HepG2 (cell line): ENCODE results near the gene WDR31. TPM values are rescaled to one million over a fixed set of nuclear protein-coding genes. Genes with fewer than 3 reads are reported as not detected.

Experiments used
- ATAC-seq: fragments of 200-7000 bp; cut with Tn5 transposase; 3 replicates; pipeline ENCODE4 v1.9.1; 2020; ENCODE audit warnings: mild to moderate bottlenecking, moderate library complexity
- BruUV-seq: library from RNA; stranded (reverse); fragments of 400-500 nt; replicated peaks from 2 replicates; lab custom pipeline; 2021; lab: Mats Ljungman, UMichigan
- CTCF ChIA-PET: fragments of 300-600 bp; formaldehyde crosslinking; extraction: SDS; loops from one replicate; lab custom pipeline; 2021; ENCODE audit warnings: low total read pairs, inconsistent platforms, low intra/inter-chr PET ratio; lab: Yijun Ruan, JAX
- POLR2A ChIA-PET: fragments of 350-600 bp; sonication (Branson Sonifier 250); formaldehyde crosslinking; loops from one replicate; lab custom pipeline; 2020; ENCODE audit warnings: antibody characterized with exemption, inconsistent platforms; lab: Yijun Ruan, JAX
- DNase-seq: peaks from one replicate; pipeline ENCODE4 v3.0.0-alpha.2; 2015; ENCODE audit warnings: low spot score
- FAIRE-seq: peaks from 3 replicates; lab custom pipeline; 2011; peaks lifted over from hg19 to GRCh38; lab: Jason Lieb, UNC
- H2AFZ ChIP-seq: one replicate; pipeline ENCODE4 v1.6.1; 2011; ENCODE audit warnings: low read length, inconsistent platforms
- H3K27ac ChIP-seq: fragments of 300-600 bp; 3 replicates; pipeline ENCODE4 v1.8.0; 2011; ENCODE audit warnings: mixed run types, mild to moderate bottlenecking, mixed read lengths, low read length, inconsistent platforms; ENCODE audit not compliant: insufficient read depth; ENCODE audit errors: extremely low read length
- H3K27me3 ChIP-seq, 2 experiments: fragments of 200-600 bp in 1 of 2; 2 replicates in 1 of 2; 3 replicates in 1 of 2; pipeline versions ENCODE4 v1.6.0 to v1.8.0; 2011; ENCODE audit warnings: low read length in 2 of 2, mild to moderate bottlenecking in 2 of 2, moderate library complexity in 2 of 2, inconsistent platforms in 1 of 2; ENCODE audit not compliant: insufficient read depth in 2 of 2, control insufficient read depth in 1 of 2
- H3K36me3 ChIP-seq, 2 experiments: fragments of 200-600 bp in 1 of 2; replicated peaks in 1 of 2; 2 replicates in 1 of 2; 3 replicates in 1 of 2; pipeline versions ENCODE4 v1.5.1 to v1.8.0; 2011; ENCODE audit warnings: low read length in 2 of 2, inconsistent platforms in 1 of 2; ENCODE audit not compliant: insufficient read depth in 2 of 2, control insufficient read depth in 1 of 2
- H3K4me1 ChIP-seq: 2 replicates; pipeline ENCODE4 v1.5.1; 2012; ENCODE audit warnings: low read length, inconsistent platforms; ENCODE audit not compliant: insufficient read depth
- H3K4me2 ChIP-seq: 2 replicates; pipeline ENCODE4 v1.6.0; 2011; ENCODE audit warnings: low read depth, low read length, inconsistent platforms
- H3K4me3 ChIP-seq, 3 experiments: fragments of 200-600 bp in 1 of 3; sonication (generic), shearing (Covaris generic) in 1 of 3; replicated peaks in 1 of 3; 2 replicates each; pipeline ENCODE4 v1.5.1; 2011 to 2016; ENCODE audit warnings: low read length in 3 of 3, inconsistent platforms in 2 of 3, low read depth in 2 of 3, mild to moderate bottlenecking in 2 of 3, control low read depth in 1 of 3, mixed read lengths in 1 of 3; ENCODE audit not compliant: insufficient read depth in 1 of 3
- H3K79me2 ChIP-seq: one replicate; pipeline ENCODE4 v1.6.1; 2011; ENCODE audit warnings: low read length, inconsistent platforms; ENCODE audit not compliant: insufficient read depth
- H3K9ac ChIP-seq: 2 replicates; pipeline ENCODE4 v1.6.0; 2011; ENCODE audit warnings: mild to moderate bottlenecking, low read depth, low read length, inconsistent platforms; ENCODE audit not compliant: insufficient read depth
- H3K9me3 ChIP-seq: 2 replicates; pipeline ENCODE4 v1.5.1; 2012; ENCODE audit warnings: mild to moderate bottlenecking, low read length
- H4K20me1 ChIP-seq: 2 replicates; pipeline ENCODE4 v1.6.0; 2011; ENCODE audit warnings: inconsistent platforms, mild to moderate bottlenecking, low read length, moderate library complexity; ENCODE audit not compliant: insufficient read depth
- BHLHE40 ChIP-seq: IDR thresholded peaks from 2 replicates; pipeline ENCODE4 v1.6.1; 2011; ENCODE audit warnings: low read length, improper control_type of control experiment
- CHD2 ChIP-seq: IDR thresholded peaks from 2 replicates; pipeline ENCODE4 v1.6.1; 2011; ENCODE audit warnings: low read depth, low read length, improper control_type of control experiment
- REL ChIP-seq: sonication (generic); formaldehyde crosslinking; conservative IDR thresholded peaks from 2 replicates; pipeline ENCODE4 v1.8.0; 2022; ENCODE audit warnings: mild to moderate bottlenecking, missing genetic modification reagents, moderate library complexity
- ZNF10 ChIP-seq: sonication (generic); formaldehyde crosslinking; IDR thresholded peaks from 2 replicates; pipeline ENCODE4 v1.4.0; 2020; ENCODE audit warnings: mild to moderate bottlenecking, low read depth, missing genetic modification reagents, borderline replicate concordance
- ZNF562 ChIP-seq: sonication (generic); formaldehyde crosslinking; IDR thresholded peaks from 2 replicates; pipeline ENCODE4 v1.8.0; 2022; ENCODE audit warnings: missing genetic modification reagents, borderline replicate concordance
- ZNF605 ChIP-seq: sonication (generic); formaldehyde crosslinking; IDR thresholded peaks from 2 replicates; pipeline ENCODE4 v1.8.0; 2022; ENCODE audit warnings: mild to moderate bottlenecking, missing genetic modification reagents
- ZNF670 ChIP-seq: sonication (generic); formaldehyde crosslinking; IDR thresholded peaks from 2 replicates; pipeline ENCODE4 v1.8.0; 2022; ENCODE audit warnings: mild to moderate bottlenecking, missing genetic modification reagents, borderline replicate concordance
- ZNF724P ChIP-seq: sonication (generic); formaldehyde crosslinking; IDR thresholded peaks from 2 replicates; pipeline ENCODE4 v1.8.0; 2022; ENCODE audit warnings: missing genetic modification reagents, borderline replicate concordance
- ZSCAN25 ChIP-seq: sonication (generic); formaldehyde crosslinking; IDR thresholded peaks from 2 replicates; pipeline ENCODE4 v1.8.0; 2022; ENCODE audit warnings: mild to moderate bottlenecking, missing genetic modification reagents
- WGBS: methylation state at CpG from one replicate; pipeline ENCODE4 v1.1.6; 2017; ENCODE audit warnings: low lambda C conversion rate; 5-methylcytosine and 5-hydroxymethylcytosine counted together
- in situ Hi-C: cut with HindIII; loops from 2 replicates; pipeline ENCODE4 v1.10.0; 2017; ENCODE audit warnings: low pct_unique_long_range_greater_than_20kb; ENCODE audit not compliant: extremely low pct_ligation_motif_present
- intact Hi-C: fragments of 100-400 bp; cut with micrococcal nuclease; formaldehyde crosslinking; loops from one replicate; pipeline ENCODE4 v1.10.0; 2022; ENCODE audit not compliant: unreplicated experiment
- polyA plus RNA-seq, 8 experiments: library from polyadenylated mRNA; depleted of rRNA in 3 of 8; stranded (reverse) in 7 of 8; unstranded in 1 of 8; fragments of >200 nt; fragmentation: Illumina TruSeq in 4 of 8; extraction: Trizol in 4 of 8; gene quantifications; 2 replicates each; pipeline versions ENCODE4 v1.2.1 to v1.2.3, GENCODE V29; 2011 to 2016; ENCODE audit warnings: low read depth in 4 of 8, missing spikeins in 1 of 8, mixed read lengths in 1 of 8; ENCODE audit not compliant: insufficient read depth in 1 of 8
- total RNA-seq, 5 experiments: library from RNA; depleted of rRNA; stranded (reverse); fragments of >200 nt; fragmentation: Illumina TruSeq; extraction: Trizol; gene quantifications; 2 replicates each; pipeline ENCODE4 v1.2.3, GENCODE V29; 2016; ENCODE audit warnings: low read depth in 1 of 5
- TF ChIP-seq, protein P1 (sequence below), 2 experiments: fragments of 450-650 bp in 1 of 2; sonication (generic) in 1 of 2; formaldehyde crosslinking; IDR thresholded peaks; 2 replicates each; pipeline versions ENCODE4 v1.5.0 to v1.8.0; 2020 to 2022; ENCODE audit warnings: mild to moderate bottlenecking in 1 of 2, missing genetic modification reagents in 1 of 2

The WDR31 gene
- total and polyA plus RNA-seq, 2 of the 13 experiments (the other 11 are each of a cell fraction or from before 2014, with no cell fraction given): 0.33 to 1.7 TPM

DNA sequence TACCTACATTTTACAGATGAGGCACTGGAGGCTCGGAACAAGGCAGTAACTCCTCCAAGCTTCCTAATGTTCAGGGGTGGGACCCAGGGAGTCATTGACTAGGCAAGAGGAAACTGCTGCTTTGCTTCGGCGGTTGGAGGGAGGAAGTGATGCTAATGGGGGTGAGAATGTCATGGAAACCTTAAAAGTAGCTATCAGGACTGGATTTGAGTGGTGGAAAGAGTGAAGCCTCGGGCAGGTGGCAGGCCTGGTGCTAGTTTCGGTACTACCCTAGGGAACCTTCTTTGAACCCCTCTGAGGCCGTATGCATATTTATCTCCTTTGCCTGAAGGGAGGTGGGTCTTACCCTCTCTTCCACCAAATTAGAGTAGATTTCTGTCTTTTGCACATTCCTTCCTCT is 10.9 kb upstream of the WDR31 start:
- DNase-seq: no peak
- Histone ChIP-seq H3K9me3 (no peaks in the 10 kb centered on the region), H3K4me1 (peaks cover 35% of the 10 kb centered on the region), H2AFZ (no peak overlapping the region), H3K79me2 (no peaks in the 10 kb centered on the region), H3K4me2 (no peak overlapping the region), H4K20me1 (no peaks in the 10 kb centered on the region), H3K4me3 (no peak overlapping the region), H3K27me3 (peaks cover 0 to 32% of the 10 kb centered on the region in 2 experiments; a peak in 3 of 5 replicates), H3K36me3 (no peaks in the 10 kb centered on the region), H3K27ac (no peak overlapping the region), H3K9ac (no peak overlapping the region)
- no TSS peak for BruUV-seq
- intact Hi-C loops: no loop called here
- WGBS: 50% methylated on average over 6 of the region's 6 CpGs
- in situ Hi-C loops: loop anchor here (5.0 kb wide), 1 partner anchor 51 kb away; the partner anchor contains the start of gene ALAD
- TF ChIP-seq REL (CRISPR knock-in tag): no peak
- no peak for TF ChIP-seq CHD2
- no peak for TF ChIP-seq ZNF670 (CRISPR knock-in tag)
- TF ChIP-seq BHLHE40: no peak
- TF ChIP-seq ZSCAN25: no peak
- no peak for TF ChIP-seq ZNF10 (CRISPR knock-in tag)
- TF ChIP-seq, protein P1, sequence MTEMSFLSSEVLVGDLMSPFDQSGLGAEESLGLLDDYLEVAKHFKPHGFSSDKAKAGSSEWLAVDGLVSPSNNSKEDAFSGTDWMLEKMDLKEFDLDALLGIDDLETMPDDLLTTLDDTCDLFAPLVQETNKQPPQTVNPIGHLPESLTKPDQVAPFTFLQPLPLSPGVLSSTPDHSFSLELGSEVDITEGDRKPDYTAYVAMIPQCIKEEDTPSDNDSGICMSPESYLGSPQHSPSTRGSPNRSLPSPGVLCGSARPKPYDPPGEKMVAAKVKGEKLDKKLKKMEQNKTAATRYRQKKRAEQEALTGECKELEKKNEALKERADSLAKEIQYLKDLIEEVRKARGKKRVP (CRISPR knock-in tag; IDR thresholded peaks at IDR 0.05): no peak
- no peak for TF ChIP-seq ZNF724P
- TF ChIP-seq ZNF562 (CRISPR knock-in tag): no peak
- TF ChIP-seq ZNF605 (CRISPR knock-in tag): no peak
- no peak for FAIRE-seq
- ATAC-seq: no peak
- ChIA-PET POLR2A (interaction anchor here (1.1 to 2.9 kb wide), 3 partner anchors 11 to 60 kb away, joined by 4 to 14 read pairs (median 5); partner anchors contain the start of genes C9orf43, POLE3 and WDR31), CTCF (no interaction called here)
